AG10803 (cell line): ENCODE measurements around the gene RAPGEF2.

Experiments used
- DNase-seq: peaks from one replicate; pipeline ENCODE4 v3.0.0; 2010; ENCODE audit warnings: low read depth
- H3K4me3 ChIP-seq: 2 replicates; pipeline ENCODE4 v1.5.1; 2011; ENCODE audit warnings: mild to moderate bottlenecking, low read length, control low read depth
- CTCF ChIP-seq: conservative IDR thresholded peaks from 2 replicates; pipeline ENCODE4 v1.5.1; 2011; ENCODE audit warnings: mild to moderate bottlenecking, low read length, control low read depth, inconsistent platforms

RAPGEF2 gene

DNA sequence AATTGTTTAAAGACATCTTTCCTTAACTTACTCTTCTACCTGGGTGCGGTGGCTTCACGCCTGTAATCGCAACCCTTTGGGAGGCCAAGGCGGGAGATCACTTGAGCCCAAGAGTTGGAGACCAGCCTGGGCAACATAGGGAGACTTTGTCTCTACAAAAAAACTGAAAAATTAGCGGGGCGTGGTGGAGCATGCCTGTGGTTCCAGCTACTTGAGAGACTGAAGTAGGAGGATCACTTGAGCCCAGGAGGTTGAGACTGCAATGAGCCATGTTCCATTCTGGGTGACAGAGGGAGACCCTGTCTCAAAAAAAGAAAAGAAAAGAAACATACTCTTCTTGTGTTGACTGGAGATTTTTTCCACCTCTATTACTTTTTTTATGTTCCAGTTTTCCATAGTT is 181.9 kb downstream of the RAPGEF2 start:
- DNase-seq = no peak
- no peak for TF ChIP-seq CTCF
- no peak overlapping the region for H3K4me3 ChIP-seq

DNA sequence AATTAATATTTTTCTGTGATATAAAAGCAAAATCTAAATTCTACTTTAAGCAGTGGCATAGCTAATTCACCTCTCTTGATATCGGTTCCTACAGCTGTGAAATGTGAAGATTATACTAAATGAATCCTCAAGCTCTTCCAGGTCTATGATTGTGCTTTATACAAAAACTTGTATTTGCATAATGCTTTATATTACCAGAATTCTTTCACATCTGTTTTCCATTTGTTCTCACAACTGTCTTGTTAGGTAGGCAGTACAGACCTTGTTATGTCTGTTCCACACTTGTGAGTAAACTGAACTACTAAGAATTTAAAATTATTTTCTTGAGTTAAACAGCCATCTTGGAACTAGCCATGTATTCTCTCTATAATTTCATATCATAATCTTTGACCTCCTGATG is 184.9 kb downstream of the RAPGEF2 start:
- DNase-seq = peak; percentile 24
- no peak for TF ChIP-seq CTCF
- H3K4me3 ChIP-seq = no peak overlapping the region

DNA sequence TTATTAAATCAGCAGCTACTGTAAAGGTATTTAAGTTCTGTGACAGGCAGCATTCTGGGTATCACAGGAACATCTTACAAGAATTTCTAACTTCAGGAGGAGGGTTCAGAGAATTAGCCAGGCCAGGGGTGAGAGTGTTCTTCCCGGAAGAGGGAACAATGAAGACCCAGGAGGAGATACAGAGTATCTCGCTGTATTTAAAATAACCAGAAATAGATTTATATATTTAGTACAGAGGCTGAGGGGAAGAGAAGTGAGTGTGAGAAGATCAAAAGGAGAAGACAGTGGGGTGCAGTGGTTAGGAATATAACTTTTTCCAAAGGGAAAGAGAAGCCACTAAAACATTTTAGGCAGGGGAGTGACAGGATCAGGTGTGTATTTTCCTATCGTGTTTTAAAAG is 186.8 kb downstream of the RAPGEF2 start:
- no peak for DNase-seq
- TF ChIP-seq CTCF = no peak
- no peak overlapping the region for H3K4me3 ChIP-seq

DNA sequence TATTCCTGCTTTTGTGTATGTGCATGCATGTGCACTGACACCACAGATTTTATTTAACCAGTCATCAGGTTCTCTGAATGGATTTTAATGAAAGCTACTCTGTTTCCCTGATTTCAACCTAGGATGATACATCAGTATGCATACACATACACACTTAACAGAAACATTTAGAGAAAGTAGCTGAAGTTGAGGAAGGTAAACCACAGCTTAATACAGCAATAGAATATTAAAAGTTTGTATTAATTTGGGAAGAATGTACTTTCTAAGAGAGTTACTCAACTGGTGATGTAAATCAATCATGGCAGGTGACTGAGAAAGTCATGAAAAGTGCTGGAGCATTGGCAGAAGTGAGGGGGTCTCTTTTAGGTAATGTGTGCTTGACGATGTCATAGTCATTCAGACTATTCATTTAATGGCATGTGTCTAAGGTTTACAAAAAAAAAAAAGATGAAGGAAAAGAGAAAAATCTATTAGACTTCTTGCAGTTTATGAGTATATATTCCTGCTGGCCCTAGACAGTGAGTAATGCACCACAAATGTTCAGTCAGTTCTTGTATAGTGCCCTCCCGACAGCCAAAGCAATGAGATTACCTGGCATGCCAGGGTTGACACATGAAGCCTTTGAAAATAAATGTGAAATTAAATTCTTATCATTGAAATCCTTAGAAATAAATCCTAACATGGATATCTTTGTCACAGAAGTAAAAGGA is 187.6 kb downstream of the RAPGEF2 start:
- no peak for DNase-seq
- H3K4me3 ChIP-seq = no peak overlapping the region
- no peak for TF ChIP-seq CTCF

DNA sequence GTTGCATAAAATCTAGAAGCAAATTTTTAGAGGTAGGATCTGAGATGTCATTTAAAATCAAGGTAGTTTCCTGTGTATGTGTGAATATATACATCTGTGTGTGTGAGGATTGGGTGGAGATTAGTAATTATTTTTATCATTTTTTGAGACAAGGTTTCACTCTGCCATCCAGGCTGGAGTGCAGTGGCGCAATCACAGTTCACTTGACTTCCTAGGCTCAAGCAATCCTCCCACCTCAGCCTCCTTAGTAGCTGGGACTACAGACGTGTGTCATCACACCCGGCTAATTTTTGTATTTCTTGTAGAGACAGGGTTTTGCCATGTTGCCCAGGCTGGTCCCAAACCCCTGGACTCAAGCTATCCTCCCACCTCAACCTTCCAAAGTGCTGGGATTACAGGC is 188.3 kb downstream of the RAPGEF2 start:
- TF ChIP-seq CTCF = no peak
- H3K4me3 ChIP-seq = no peak overlapping the region
- no peak for DNase-seq

DNA sequence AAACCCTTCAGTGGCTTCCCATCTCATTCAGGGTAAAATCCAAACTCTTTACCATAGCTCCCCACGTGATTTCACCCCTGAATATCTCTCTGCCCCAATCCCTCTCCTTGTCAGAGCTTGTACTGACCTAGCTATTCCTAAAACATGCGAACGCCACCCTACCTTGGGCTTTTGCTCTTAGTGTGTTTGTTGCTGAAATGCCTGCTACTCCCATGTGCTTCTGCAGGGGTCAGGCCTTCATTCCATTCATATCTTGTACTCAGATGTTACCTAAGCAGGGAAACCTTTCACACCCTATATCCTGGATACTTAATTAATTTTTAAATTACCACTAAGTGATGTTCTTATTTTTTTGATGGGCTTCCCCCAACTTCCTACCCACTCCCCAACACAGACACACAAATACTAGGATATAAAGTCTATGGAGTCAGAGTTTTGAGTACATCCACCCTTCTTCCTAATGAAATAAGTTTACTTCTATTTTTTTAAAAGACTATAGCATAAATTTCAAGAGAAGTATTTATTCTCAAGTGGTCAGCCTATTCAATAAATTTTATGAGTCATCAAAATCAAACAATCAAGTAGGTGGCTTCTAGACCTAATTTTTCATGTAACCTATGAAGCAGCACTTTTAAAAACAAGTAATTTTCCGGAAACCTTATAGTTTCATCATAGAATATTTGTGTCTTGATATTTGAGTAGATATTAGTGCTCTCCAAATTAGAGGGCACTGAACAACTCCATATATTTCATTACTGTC is 189.4 kb downstream of the RAPGEF2 start:
- DNase-seq = no peak
- TF ChIP-seq CTCF = no peak
- H3K4me3 ChIP-seq = no peak overlapping the region
